ENCODE measurements around the gene MYBPHL.

- TF ChIP-seq CTCF (IDR thresholded peaks at IDR 0.05) (no peak), POLR2A (IDR thresholded peaks at IDR 0.05) (no peak), EP300 (IDR thresholded peaks at IDR 0.05) (no peak), POLR2AphosphoS5 (IDR thresholded peaks at IDR 0.05) (no peak)
Measured at GRCh38 chr1:109259674-109260557, 46.9 kb downstream of the MYBPHL start.
